ENCODE data around the gene FAM89B.

Gene FAM89B

GRCh38 chr11:65575568-65576231, 3.4 kb downstream of the FAM89B start, which contains the start of gene EHBP1L1:
Gene EHBP1L1 (plus strand): TSS chr11:65576053. CDS start chr11:65576303, 250 bp downstream.
- peak; percentile 77 for DNase-seq

- no peak for DNase-seq
Measured at GRCh38 chr11:65576232-65576866, 4.0 kb downstream of the FAM89B start.

GRCh38 chr11:65576867-65577755, 4.8 kb downstream of the FAM89B start:
- DNase-seq = peak; percentile 71

GRCh38 chr11:65577756-65578109, 5.4 kb downstream of the FAM89B start:
- no peak for DNase-seq

DNA sequence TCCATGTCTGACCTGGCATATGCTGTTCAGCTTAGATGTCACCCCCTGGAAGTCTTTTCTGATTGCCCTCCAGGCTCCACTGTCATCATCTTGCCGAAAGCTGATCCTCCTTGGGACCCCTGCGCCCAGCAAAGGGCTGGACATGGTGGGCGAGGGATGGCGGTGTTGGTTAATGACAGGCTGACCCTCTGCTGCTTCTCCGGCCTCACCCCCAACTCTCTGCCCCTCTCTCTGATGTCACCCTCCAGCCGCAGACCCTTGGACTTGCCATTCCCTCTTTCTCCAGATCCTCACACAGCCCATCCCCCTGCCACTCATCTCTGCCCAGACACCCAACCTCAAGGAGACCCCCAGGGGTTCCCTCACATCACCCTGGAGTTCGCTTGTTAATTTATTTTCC, 5.8 kb downstream of the FAM89B start:
- DNase-seq = no peak

GRCh38 chr11:65578667-65579066, 6.3 kb downstream of the FAM89B start:
- DNase-seq = no peak

GRCh38 chr11:65579291-65579690, 7.0 kb downstream of the FAM89B start:
- no peak for DNase-seq

GRCh38 chr11:65580031-65580692, 7.8 kb downstream of the FAM89B start:
- DNase-seq = no peak

DNA sequence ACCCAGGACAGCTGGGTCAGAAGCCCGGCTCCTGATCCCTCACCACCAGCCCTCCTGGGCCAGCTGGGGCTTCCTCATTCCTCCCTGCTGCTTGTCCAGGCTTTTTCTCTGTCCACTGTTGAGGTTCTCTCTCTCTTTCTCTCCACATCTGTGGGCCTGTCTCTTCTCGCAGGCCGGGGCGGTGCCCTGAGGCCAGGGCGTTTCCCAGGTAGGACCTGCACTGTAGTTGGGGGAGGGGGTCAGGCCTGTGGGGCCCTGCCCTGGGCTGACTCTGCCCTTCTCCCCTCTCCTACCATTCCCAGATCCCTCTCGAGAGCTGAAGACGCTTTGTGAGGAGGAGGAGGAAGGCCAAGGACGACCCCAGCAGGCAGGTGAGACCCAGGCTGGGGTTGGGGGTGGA, 8.4 kb downstream of the FAM89B start:
- no peak for DNase-seq

DNA sequence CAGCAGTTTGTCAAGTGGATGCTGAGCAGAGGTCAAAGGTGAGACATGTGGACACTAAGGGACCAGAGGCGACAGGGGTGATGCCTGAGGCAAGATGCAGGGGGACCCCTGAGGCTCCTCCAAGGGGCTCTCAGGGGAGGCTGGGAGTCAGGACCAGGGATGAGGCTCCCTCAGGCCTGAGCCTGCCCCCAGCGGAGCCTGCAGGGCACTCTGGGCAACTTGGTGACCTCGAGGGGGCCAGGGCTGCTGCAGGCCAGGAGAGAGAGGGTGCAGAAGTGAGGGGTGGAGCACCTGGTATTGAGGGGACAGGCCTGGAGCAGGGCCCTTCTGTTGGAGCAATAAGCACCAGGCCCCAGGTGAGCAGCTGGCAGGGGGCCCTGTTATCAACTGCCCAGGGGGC, 9.6 kb downstream of the FAM89B start:
- no peak for DNase-seq

GRCh38 chr11:65583589-65583988, 11.3 kb downstream of the FAM89B start:
- no peak for DNase-seq

DNA sequence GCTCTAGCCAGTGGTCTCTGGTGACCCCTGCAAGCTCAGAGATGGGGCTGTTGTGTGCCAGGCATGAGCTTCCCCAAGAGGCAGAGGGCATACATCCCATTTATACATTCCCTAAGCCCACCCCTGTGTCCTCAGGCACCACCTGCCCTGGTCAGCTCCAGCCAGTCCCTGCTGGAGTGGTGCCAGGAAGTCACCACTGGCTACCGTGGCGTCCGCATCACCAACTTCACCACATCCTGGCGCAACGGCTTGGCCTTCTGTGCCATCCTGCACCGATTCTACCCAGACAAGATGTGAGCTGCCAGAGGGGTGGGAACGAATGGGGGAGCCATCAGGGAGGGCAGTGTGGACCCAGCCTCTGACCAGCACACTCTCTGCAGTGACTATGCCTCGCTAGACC, 11.8 kb downstream of the FAM89B start:
- no peak for DNase-seq

- DNase-seq = no peak
Measured at GRCh38 chr11:65584723-65585171, 12.4 kb downstream of the FAM89B start.

DNA sequence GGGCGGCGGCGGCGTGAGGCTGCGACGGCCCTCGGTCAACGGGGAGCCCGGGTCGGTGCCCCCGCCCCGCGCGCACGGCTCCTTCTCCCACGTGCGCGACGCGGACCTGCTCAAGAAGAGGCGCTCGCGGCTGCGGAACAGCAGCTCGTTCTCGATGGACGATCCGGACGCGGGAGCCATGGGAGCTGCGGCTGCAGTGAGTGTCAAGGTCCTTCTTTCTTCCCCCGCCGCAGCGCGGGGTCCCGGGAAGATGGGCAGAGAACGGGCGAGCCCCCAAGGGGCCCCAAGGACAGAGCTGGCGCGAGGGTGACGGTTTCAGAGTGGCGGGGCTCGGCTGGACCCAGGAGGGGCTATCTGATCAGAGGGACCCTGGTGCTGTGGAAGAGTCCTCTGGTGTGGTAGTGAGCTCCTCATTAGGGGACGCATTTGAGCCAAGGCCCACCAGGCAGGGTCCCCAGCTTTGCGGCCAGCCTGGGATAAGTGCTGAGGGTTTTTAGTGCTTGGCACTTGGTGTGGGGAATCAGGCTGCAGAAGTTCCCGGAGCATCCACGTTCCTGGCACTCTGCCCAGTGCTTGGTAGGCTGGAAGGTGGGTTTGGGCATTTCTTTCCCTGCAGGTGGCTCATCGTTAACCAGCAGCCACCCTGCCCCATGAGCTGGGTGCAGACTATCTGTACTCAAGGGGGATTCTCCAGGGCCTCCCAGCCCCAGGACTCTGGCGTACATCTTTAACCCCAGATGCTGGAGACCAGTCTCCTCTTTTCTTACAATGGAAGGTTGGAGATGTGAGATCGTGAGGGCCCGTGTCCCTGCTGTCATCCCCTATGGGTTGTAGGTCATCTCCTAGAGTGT, 13.3 kb downstream of the FAM89B start:
- no peak for DNase-seq

- no peak for DNase-seq
Measured at GRCh38 chr11:65586247-65586630, 13.9 kb downstream of the FAM89B start.

GRCh38 chr11:65586676-65587075, 14.3 kb downstream of the FAM89B start:
- DNase-seq = no peak

- DNase-seq = peak; percentile 65
Measured at GRCh38 chr11:65588199-65589054, 16.1 kb downstream of the FAM89B start.

GRCh38 chr11:65589444-65590239, 17.3 kb downstream of the FAM89B start:
- no peak for DNase-seq

DNA sequence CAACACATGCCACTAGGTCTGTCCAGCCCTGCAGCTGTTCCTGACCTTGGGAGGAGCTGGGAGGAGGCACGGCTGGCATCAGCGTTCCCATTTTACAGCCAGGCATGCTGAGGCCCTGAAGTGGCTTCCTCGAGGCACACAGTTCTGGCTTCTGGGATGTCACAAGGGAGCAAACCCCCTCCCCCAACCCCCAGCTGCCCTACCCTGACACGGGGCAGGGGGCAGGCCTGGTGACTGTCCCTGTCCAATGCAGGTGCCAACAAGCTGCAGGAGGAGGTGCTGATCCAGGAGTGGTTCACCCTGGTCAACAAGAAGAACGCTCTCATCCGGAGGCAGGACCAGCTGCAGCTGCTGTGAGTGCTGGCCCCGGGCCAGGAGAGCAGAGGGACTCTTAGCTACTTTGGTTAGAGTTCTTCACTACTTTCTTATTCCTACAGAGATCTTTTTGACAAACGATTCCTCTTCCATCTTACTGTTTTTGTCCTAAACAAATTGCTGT, 18.0 kb downstream of the FAM89B start:
- DNase-seq = no peak

Data from GDM1 (cell line).